ENCODE measurements around the gene OCA2.
A peak's percentile ranks its signal among the peaks of the same experiment; 100 is the strongest.

Gene OCA2

DNA sequence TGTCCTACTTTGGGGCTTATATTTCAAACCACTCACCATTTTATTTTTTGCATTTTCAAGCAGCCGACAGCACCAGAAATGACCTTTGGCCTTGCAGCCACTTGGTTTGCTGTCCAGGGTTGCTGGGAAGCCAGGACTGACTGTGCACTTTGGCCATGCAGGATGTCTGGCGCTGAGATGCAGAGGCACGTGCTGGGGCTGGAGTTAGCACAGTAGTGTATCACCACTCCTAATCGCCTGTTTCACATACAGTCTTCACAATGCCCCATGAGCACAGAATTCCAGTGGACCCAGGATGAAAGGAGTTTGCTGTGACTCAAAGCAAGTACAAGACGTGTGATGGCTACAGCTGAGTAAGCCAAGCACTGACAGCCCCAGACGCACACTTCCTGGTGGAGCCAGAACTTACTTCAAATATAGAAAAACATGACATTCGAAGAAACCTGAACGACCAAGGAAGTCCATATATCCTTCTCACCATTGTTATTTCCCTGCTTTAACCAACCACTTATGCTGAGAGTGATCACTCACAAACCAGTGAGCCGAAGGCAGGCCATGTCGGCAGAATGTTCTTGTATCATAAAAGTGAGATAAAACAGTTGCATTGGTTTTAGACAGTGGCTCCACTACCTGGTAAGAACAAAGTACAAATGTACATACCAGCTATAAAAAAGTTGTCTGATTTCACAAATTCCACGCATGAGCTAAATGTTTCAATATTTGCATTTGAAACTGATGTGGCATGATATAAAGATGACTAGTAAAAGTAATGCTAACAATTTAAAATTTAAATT, 16.0 kb downstream of the OCA2 start:
- Mint-ChIP-seq H3K36me3 (no peaks in the 10 kb centered on the region), H3K4me3 (no peak overlapping the region), H3K27ac (no peak overlapping the region), H3K9me3 (no peaks in the 10 kb centered on the region), H3K4me1 (peaks cover 10% of the 10 kb centered on the region)
- DNase-seq (ENCODE audit: low spot score in 2 of 2) = no peak
- no peak for ATAC-seq

DNA sequence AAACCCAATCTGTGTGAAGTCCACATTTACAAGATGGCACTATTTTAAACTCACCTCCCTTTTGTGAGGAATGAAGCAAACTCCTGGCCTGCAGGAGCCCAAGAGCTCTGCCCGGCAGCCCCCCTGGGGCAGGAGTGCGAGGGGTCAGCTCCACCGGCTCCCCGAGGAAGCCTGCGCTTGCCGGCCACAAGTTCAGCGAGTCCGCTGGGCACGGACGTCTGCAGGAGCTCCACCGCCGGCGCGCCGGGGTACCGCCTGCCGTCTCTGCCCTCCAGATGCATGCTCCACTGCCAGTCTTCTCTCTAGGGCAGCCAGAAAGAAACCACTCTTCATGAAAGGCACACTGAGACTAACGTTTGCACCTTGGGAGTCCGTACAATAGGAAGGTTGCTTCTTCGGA, 17.5 kb downstream of the OCA2 start:
- Mint-ChIP-seq H3K4me1 (peaks cover 5% of the 10 kb centered on the region), H3K4me3 (no peak overlapping the region), H3K9me3 (no peaks in the 10 kb centered on the region), H3K36me3 (no peaks in the 10 kb centered on the region), H3K27ac (no peak overlapping the region)
- no peak for DNase-seq (ENCODE audit: low spot score in 2 of 2)
- no peak for ATAC-seq

DNA sequence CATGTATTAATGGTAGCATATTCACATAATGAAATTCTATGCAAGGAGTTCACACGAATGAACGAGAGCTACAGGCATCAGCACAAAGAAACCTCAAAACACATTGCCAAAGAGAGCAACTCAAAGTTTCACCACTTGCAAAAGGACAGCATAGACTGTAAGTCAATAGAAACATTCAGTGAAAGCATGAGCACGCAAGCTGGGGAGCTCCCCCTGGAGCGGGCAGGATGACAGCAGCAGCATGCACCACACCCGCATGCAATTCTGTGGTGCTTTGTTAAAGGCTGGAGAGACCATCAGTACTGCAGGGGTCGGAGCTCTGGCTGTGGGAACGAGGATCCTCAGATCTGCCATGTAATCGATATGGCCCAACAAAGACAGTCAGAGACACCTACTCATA, 18.7 kb downstream of the OCA2 start:
- Mint-ChIP-seq H3K4me3 (no peak overlapping the region), H3K4me1 (no peaks in the 10 kb centered on the region), H3K9me3 (no peaks in the 10 kb centered on the region)

GRCh38 chr15:28079313-28079969, 19.7 kb downstream of the OCA2 start:
- Mint-ChIP-seq H3K36me3 (no peaks in the 10 kb centered on the region), H3K27ac (no peak overlapping the region), H3K4me3 (no peak overlapping the region), H3K4me1 (no peaks in the 10 kb centered on the region), H3K9me3 (no peaks in the 10 kb centered on the region)
- ATAC-seq (no peak), DNase-seq (ENCODE audit: low spot score in 2 of 2) (no peak)

More for the DNA sequence above, 18.7 kb downstream of the OCA2 start:
- ATAC-seq (no peak), DNase-seq (ENCODE audit: low spot score in 2 of 2) (no peak)
- no peak overlapping the region for H3K27ac Mint-ChIP-seq
- H3K36me3 Mint-ChIP-seq = no peaks in the 10 kb centered on the region

DNA sequence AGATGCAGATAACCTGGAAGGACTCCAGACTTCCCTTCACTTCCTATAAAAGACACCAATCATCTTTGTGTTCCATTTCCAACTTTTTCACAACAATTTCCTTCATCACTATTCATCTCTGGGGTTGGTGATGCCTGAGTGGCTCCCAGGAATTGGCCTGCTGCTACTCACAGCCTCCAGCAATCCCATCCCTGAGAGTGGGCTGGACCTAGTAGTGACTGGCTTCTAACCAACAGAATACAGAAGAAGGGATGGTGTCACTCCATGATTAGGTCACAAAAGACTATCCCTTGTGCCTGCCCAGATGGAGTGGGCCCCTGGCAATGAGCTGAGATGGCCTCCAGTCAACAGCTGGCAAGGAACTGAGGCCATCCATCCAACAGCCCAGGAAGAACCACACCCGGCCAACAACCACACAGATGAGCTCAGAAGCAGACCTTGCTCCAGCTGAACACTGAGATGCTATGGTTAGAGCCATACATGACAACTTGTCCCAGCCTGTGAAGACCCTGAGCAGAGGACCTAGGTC, 20.9 kb downstream of the OCA2 start:
- Mint-ChIP-seq H3K4me3 (no peak overlapping the region), H3K4me1 (no peaks in the 10 kb centered on the region), H3K36me3 (no peaks in the 10 kb centered on the region), H3K27ac (no peak overlapping the region), H3K9me3 (no peaks in the 10 kb centered on the region)
- DNase-seq (ENCODE audit: low spot score in 2 of 2) (no peak), ATAC-seq (peak; percentile 11)

DNA sequence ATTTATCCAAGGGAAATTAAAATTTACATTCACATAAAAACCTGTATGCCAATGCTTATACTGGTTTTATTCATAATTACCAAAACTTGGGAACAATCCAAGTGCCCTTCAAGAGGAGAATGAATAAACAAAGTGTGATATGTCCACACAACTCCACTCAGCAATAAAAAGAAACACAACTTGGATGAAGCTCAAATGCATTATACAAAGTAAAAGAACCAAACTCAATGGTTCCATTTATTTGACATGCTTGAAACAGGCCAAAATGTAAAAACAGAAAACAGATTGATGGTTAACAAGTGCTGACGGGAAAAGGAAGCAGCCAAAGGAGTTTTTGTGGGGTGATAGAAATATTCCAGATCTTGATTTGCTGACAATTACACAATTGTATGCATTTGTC, 23.5 kb downstream of the OCA2 start:
- ATAC-seq (no peak), DNase-seq (ENCODE audit: low spot score in 2 of 2) (no peak)
- Mint-ChIP-seq H3K4me3 (no peak overlapping the region), H3K9me3 (no peaks in the 10 kb centered on the region), H3K27ac (no peak overlapping the region), H3K36me3 (no peaks in the 10 kb centered on the region), H3K4me1 (no peaks in the 10 kb centered on the region)

- Mint-ChIP-seq H3K36me3 (no peaks in the 10 kb centered on the region), H3K4me3 (no peak overlapping the region), H3K9me3 (peaks cover 5% of the 10 kb centered on the region), H3K4me1 (no peaks in the 10 kb centered on the region), H3K27ac (no peak overlapping the region)
- DNase-seq (ENCODE audit: low spot score in 2 of 2) (no peak), ATAC-seq (no peak)
Observed at GRCh38 chr15:28068930-28069329, 30.2 kb downstream of the OCA2 start.

DNA sequence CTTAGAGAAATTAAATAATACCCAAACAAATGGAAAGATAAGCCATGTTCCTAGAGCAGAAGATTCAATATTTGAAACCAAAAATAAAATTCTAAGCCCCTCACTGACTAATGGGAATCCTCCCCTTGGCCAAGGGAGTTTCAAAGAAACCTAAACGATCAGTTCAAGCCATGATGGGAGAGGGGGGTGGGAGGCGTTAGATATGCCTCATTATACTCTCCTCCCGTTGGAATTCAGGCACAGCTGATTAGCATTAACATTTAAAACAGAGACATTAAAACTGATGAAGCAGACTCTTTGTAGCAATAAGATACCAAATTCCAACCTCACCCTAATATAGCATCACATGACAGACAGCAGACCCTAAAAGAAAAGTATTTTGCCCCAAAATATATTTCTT, 32.9 kb downstream of the OCA2 start:
- no peaks in the 10 kb centered on the region for H3K4me1 Mint-ChIP-seq
- DNase-seq (ENCODE audit: low spot score in 2 of 2) (no peak), ATAC-seq (no peak)
- H3K27ac Mint-ChIP-seq = no peak overlapping the region
- peaks cover 11% of the 10 kb centered on the region for H3K9me3 Mint-ChIP-seq
- no peak overlapping the region for H3K4me3 Mint-ChIP-seq
- H3K36me3 Mint-ChIP-seq = no peaks in the 10 kb centered on the region

DNA sequence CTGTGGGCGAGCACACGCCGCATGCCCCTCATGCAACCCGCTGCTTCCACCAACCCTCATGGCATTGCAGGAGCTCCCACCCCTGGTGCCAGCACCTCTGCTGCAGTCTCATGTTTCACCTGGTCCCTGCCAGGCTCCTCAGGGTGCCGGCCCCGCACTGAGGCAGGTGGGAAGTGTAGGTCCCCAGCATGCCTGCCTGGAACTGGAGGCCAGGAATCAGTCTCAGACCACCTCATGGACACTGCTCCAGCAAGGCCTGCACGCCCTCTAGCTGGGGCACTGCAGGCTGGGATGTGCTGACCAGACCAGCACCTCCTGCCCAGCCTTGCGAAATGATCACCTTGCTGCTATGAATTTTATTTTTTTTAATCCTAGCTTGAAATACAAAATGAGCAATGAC, 39.1 kb downstream of the OCA2 start:
- Mint-ChIP-seq H3K4me1 (no peaks in the 10 kb centered on the region), H3K36me3 (no peaks in the 10 kb centered on the region), H3K4me3 (no peak overlapping the region), H3K27ac (no peak overlapping the region), H3K9me3 (peaks cover 11% of the 10 kb centered on the region)
- ATAC-seq (no peak), DNase-seq (ENCODE audit: low spot score in 2 of 2) (no peak)

- H3K36me3 Mint-ChIP-seq = no peaks in the 10 kb centered on the region
- no peak for ATAC-seq
- H3K4me1 Mint-ChIP-seq = no peaks in the 10 kb centered on the region
- H3K9me3 Mint-ChIP-seq = no peaks in the 10 kb centered on the region
- no peak overlapping the region for H3K4me3 Mint-ChIP-seq
- no peak for DNase-seq (ENCODE audit: low spot score in 2 of 2)
- H3K27ac Mint-ChIP-seq = no peak overlapping the region
Observed at GRCh38 chr15:28058082-28058481, 41.0 kb downstream of the OCA2 start.

- no peak for DNase-seq (ENCODE audit: low spot score in 2 of 2)
- ATAC-seq = peak; percentile 12
- Mint-ChIP-seq H3K36me3 (no peaks in the 10 kb centered on the region), H3K27ac (no peak overlapping the region), H3K4me3 (no peak overlapping the region), H3K9me3 (no peaks in the 10 kb centered on the region), H3K4me1 (no peaks in the 10 kb centered on the region)
Observed at GRCh38 chr15:28051955-28052633, 47.0 kb downstream of the OCA2 start.

DNA sequence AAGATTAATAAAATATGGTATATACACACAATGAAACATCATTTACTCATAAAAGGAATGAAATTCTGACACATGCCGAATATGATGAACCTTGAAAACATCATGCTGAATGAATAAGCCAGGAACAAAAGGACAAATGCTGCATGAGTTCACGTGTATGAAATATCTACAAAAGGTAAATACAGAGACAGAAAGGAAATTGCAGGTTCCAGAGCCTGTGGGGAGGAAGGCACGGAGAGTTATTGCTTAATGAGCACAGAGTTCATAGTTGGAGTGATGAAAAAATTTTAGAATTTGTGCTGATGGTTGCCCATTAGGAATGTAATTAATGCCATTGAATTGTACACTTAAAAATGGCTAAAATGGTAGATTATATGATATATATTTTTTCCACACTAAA, 49.5 kb downstream of the OCA2 start:
- Mint-ChIP-seq H3K4me3 (no peak overlapping the region), H3K9me3 (no peaks in the 10 kb centered on the region), H3K27ac (no peak overlapping the region), H3K4me1 (no peaks in the 10 kb centered on the region), H3K36me3 (no peaks in the 10 kb centered on the region)
- ATAC-seq (no peak), DNase-seq (ENCODE audit: low spot score in 2 of 2) (no peak)

DNA sequence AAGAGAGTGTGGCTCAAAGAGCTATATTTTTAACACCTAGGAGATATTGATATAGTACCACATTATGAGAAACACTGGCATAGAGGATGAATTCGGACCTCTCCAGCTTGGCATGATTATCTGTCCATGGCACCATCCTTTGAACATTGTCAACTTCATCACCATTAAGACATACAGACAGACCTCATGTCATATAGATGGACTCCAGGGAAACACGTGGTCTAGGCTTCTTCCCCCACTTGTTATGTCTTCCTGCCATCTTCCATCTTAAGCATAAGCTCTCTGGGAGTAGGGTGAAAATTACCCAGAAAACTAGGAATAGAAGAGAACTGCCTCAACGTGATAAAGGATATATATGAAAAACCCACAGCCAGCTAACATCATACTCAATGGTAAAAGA, 51.8 kb downstream of the OCA2 start:
- H3K4me3 Mint-ChIP-seq = no peak overlapping the region
- H3K36me3 Mint-ChIP-seq = no peaks in the 10 kb centered on the region
- no peaks in the 10 kb centered on the region for H3K4me1 Mint-ChIP-seq
- H3K27ac Mint-ChIP-seq = no peak overlapping the region
- DNase-seq (ENCODE audit: low spot score in 2 of 2) = no peak
- H3K9me3 Mint-ChIP-seq = no peaks in the 10 kb centered on the region
- ATAC-seq = no peak

DNA sequence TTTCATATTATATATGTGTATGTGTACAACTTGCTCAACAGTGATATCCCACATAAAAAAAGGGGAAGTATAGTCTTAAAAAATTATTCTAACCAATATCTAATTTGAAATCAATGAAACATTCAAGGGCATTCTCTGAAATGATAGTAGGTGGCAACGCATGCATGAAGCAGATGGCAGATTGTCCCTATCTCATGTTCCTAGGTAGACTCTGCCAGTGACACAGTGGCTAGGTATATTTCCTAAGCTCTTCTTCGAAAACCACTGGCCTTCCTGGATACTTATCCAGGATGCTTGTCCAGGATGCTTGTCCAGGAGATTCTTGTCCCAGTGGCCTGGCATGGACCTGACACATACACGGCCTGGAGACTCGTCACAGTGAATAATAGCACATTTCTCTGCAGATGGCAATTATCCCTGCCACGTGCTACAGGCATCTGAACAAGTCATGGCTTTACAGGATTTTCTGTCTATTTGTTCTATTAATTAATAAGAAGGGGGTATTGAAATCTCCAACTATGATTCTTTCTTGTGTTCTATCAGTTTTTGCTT, 54.9 kb downstream of the OCA2 start:
- ATAC-seq (no peak), DNase-seq (ENCODE audit: low spot score in 2 of 2) (peak in 1 of 2 donors; percentile 4)
- no peak overlapping the region for H3K27ac Mint-ChIP-seq
- H3K9me3 Mint-ChIP-seq = no peaks in the 10 kb centered on the region
- no peak overlapping the region for H3K4me3 Mint-ChIP-seq
- H3K4me1 Mint-ChIP-seq = no peaks in the 10 kb centered on the region
- H3K36me3 Mint-ChIP-seq = no peaks in the 10 kb centered on the region

- DNase-seq (ENCODE audit: low spot score in 2 of 2) (no peak), ATAC-seq (no peak)
- Mint-ChIP-seq H3K9me3 (no peaks in the 10 kb centered on the region), H3K4me3 (no peak overlapping the region), H3K4me1 (no peaks in the 10 kb centered on the region), H3K36me3 (no peaks in the 10 kb centered on the region), H3K27ac (no peak overlapping the region)
Observed at GRCh38 chr15:28043691-28044091, 55.4 kb downstream of the OCA2 start.
